HCT116 (cell line): Measurements from ENCODE around the gene FAM185A.
"Not testable (repeated sequence)": the region's sequence is repeated elsewhere in the genome, so short reads cannot be mapped to it uniquely, and the experiment has no call there.

Experiments used
- CTCF ChIP-seq, 3 experiments: fragments of 200-600 bp in 1 of 3; sonication (generic) in 1 of 3; IDR thresholded peaks in 2 of 3; conservative IDR thresholded peaks in 1 of 3; 2 replicates each; pipeline ENCODE4 v1.5.1; 2012 to 2017; ENCODE audit warnings: low read depth in 2 of 3, low read length in 2 of 3, antibody characterized with exemption in 1 of 3, borderline replicate concordance in 1 of 3, control low read depth in 1 of 3, mild to moderate bottlenecking in 1 of 3, mixed read lengths in 1 of 3, mixed run types in 1 of 3, moderate library complexity in 1 of 3; ENCODE audit not compliant: insufficient read depth in 1 of 3
- EZH2 ChIP-seq: fragments of 200-600 bp; sonication (generic); IDR thresholded peaks from 2 replicates; pipeline ENCODE4 v1.6.1; 2017; ENCODE audit warnings: antibody characterized with exemption, mixed run types
- EZH2phosphoT487 ChIP-seq: fragments of 200-600 bp; IDR thresholded peaks from 2 replicates; pipeline ENCODE4 v1.6.1; 2018; ENCODE audit warnings: antibody characterized with exemption, borderline replicate concordance
- JUND ChIP-seq: IDR thresholded peaks from 2 replicates; pipeline ENCODE4 v1.6.1; 2012
- POLR2A ChIP-seq: IDR thresholded peaks from 2 replicates; pipeline ENCODE4 v1.7.0; 2011; ENCODE audit warnings: borderline replicate concordance; ENCODE audit not compliant: insufficient read depth, insufficient read length; ENCODE audit errors: extremely low read depth
- POLR2AphosphoS5 ChIP-seq: IDR thresholded peaks from 2 replicates; pipeline ENCODE4 v1.6.1; 2011; ENCODE audit warnings: mild to moderate bottlenecking, low read depth, low read length, moderate library complexity
- REST ChIP-seq: IDR thresholded peaks from 2 replicates; pipeline ENCODE4 v1.6.1; 2012; ENCODE audit warnings: low read depth
- SIN3A ChIP-seq: IDR thresholded peaks from 2 replicates; pipeline ENCODE4 v1.6.1; 2012; ENCODE audit warnings: low read depth
- SRF ChIP-seq: IDR thresholded peaks from 2 replicates; pipeline ENCODE4 v1.6.1; 2012; ENCODE audit warnings: low read depth
- TCF7L2 ChIP-seq: IDR thresholded peaks from 2 replicates; pipeline ENCODE4 v1.7.0; 2011; ENCODE audit warnings: borderline replicate concordance, inconsistent platforms; ENCODE audit not compliant: insufficient read depth, insufficient read length; ENCODE audit errors: extremely low read depth
- YY1 ChIP-seq: IDR thresholded peaks from 2 replicates; pipeline ENCODE4 v1.6.1; 2011; ENCODE audit warnings: low read length, low read depth, moderate library complexity, mild to moderate bottlenecking; ENCODE audit not compliant: insufficient replicate concordance; ENCODE audit errors: extremely low read depth

GRCh38 chr7:102742002-102742771, 6.6 kb upstream of the FAM185A start:
- TF ChIP-seq POLR2AphosphoS5; CTCF (IDR thresholded peaks at IDR 0.05 in 2 of 3, conservative IDR thresholded peaks at IDR 0.05 in 1 of 3; ENCODE audit: borderline replicate concordance in 1 of 3, insufficient read depth in 1 of 3, low read depth in 2 of 3, low read length in 2 of 3); TCF7L2; SRF; JUND; EZH2; EZH2phosphoT487; SIN3A; POLR2A; REST; YY1: not testable (repeated sequence)
